OCI-LY7 (cell line): Measurements from ENCODE around the gene PLEKHA6. TPM values are rescaled to one million over a fixed set of nuclear protein-coding genes. Genes with fewer than 3 reads are reported as not detected.

Source experiments
- BruUV-seq: library from RNA; stranded (reverse); fragments of 400-500 nt; replicated peaks from 2 replicates; lab custom pipeline; 2021; lab: Mats Ljungman, UMichigan
- CTCF ChIA-PET: fragments of 300-600 bp; sonication (Branson Sonifier 250); formaldehyde crosslinking; loops from one replicate; lab custom pipeline; 2022; ENCODE audit warnings: antibody characterized with exemption; ENCODE audit not compliant: unreplicated experiment; lab: Charles Lee
- POLR2A ChIA-PET: fragments of 300-600 bp; sonication (Branson Sonifier 250); formaldehyde crosslinking; loops from one replicate; lab custom pipeline; 2022; ENCODE audit warnings: antibody characterized with exemption; lab: Charles Lee
- DNase-seq: peaks from one replicate; pipeline ENCODE4 v3.0.0-alpha.2; 2015; ENCODE audit warnings: low spot score
- H2AFZ ChIP-seq: fragments of 200-600 bp; sonication (generic), shearing (Covaris generic); 2 replicates; pipeline ENCODE4 v1.6.1; 2014; ENCODE audit warnings: mild to moderate bottlenecking, antibody characterized with exemption, low read length, moderate library complexity
- H3K27ac ChIP-seq: fragments of 200-600 bp; sonication (generic); 2 replicates; pipeline ENCODE4 v1.5.1; 2014; ENCODE audit warnings: mixed run types, low read depth, mild to moderate bottlenecking, moderate library complexity, low read length, inconsistent platforms; ENCODE audit not compliant: poor library complexity, severe bottlenecking
- H3K36me3 ChIP-seq: fragments of 200-600 bp; sonication (generic); 2 replicates; pipeline ENCODE4 v1.6.1; 2014; ENCODE audit warnings: mild to moderate bottlenecking, antibody characterized with exemption, low read length, moderate library complexity, mixed read lengths; ENCODE audit not compliant: insufficient read depth
- H3K4me1 ChIP-seq: fragments of 200-600 bp; sonication (generic); 2 replicates; pipeline ENCODE4 v1.5.1; 2014; ENCODE audit warnings: mild to moderate bottlenecking, low read length; ENCODE audit not compliant: insufficient read depth, poor library complexity, severe bottlenecking
- H3K4me2 ChIP-seq: fragments of 200-600 bp; sonication (generic); 2 replicates; pipeline ENCODE4 v1.6.1; 2014; ENCODE audit warnings: mild to moderate bottlenecking, low read length
- H3K4me3 ChIP-seq: fragments of 200-600 bp; sonication (generic); 2 replicates; pipeline ENCODE4 v1.5.1; 2014; ENCODE audit warnings: mild to moderate bottlenecking, low read depth, low read length; ENCODE audit not compliant: poor library complexity, severe bottlenecking
- H3K79me2 ChIP-seq: fragments of 200-600 bp; sonication (generic); 2 replicates; pipeline ENCODE4 v1.6.1; 2016; ENCODE audit warnings: low read depth, mild to moderate bottlenecking, low read length, moderate library complexity, mixed read lengths; ENCODE audit not compliant: insufficient read depth
- H3K9me2 ChIP-seq: fragments of 200-600 bp; sonication (generic); 2 replicates; pipeline ENCODE4 v1.6.1; 2016; ENCODE audit warnings: mild to moderate bottlenecking, low read length, mixed read lengths; ENCODE audit not compliant: insufficient read depth
- H3K9me3 ChIP-seq: fragments of 200-600 bp; sonication (generic); 2 replicates; pipeline ENCODE4 v1.6.1; 2014; ENCODE audit warnings: mild to moderate bottlenecking, mixed run types, low read length, mixed read lengths
- H4K20me1 ChIP-seq: fragments of 200-600 bp; sonication (generic); 2 replicates; pipeline ENCODE4 v1.6.1; 2014; ENCODE audit warnings: mild to moderate bottlenecking, antibody characterized with exemption, low read length, moderate library complexity, mixed read lengths; ENCODE audit not compliant: insufficient read depth
- CTCF ChIP-seq: fragments of 200-600 bp; sonication (generic); conservative IDR thresholded peaks from 2 replicates; pipeline ENCODE4 v1.5.1; 2014; ENCODE audit warnings: mild to moderate bottlenecking, antibody characterized with exemption, low read length, moderate library complexity, mixed read lengths
- EZH2phosphoT487 ChIP-seq: fragments of 200-600 bp; sonication (generic); IDR thresholded peaks from 2 replicates; pipeline ENCODE4 v1.6.1; 2018; ENCODE audit warnings: low read depth, borderline replicate concordance, mild to moderate bottlenecking, mixed run types, antibody characterized with exemption, low read length, moderate library complexity, mixed read lengths
- intact Hi-C: fragments of 100-400 bp; cut with micrococcal nuclease; formaldehyde crosslinking; loops from one replicate; pipeline ENCODE4 v1.10.0; 2022; ENCODE audit not compliant: unreplicated experiment
- total RNA-seq, 2 experiments: library from RNA; depleted of rRNA in 1 of 2; stranded (reverse); fragments of >200 nt in 1 of 2; shearing (Covaris generic) in 1 of 2; gene quantifications; 2 replicates each; pipeline ENCODE4 v1.2.3, GENCODE V29; 2014 to 2022

PLEKHA6 gene
- total RNA-seq, 2 experiments from 2014 or later, result not detected

GRCh38 chr1:204178487-204179281, 181.0 kb downstream of the PLEKHA6 start:
- BruUV-seq, result no TSS peak
- H3K9me2 ChIP-seq, result no peaks in the 10 kb centered on the region
- CTCF ChIA-PET, result no interaction called here
- no peak overlapping the region for H3K4me2 ChIP-seq
- no peaks in the 10 kb centered on the region for H4K20me1 ChIP-seq
- H3K9me3 ChIP-seq, result no peaks in the 10 kb centered on the region
- no peak for DNase-seq
- intact Hi-C loops, result no loop called here
- H2AFZ ChIP-seq, result no peak overlapping the region
- H3K4me1 ChIP-seq, result no peaks in the 10 kb centered on the region
- POLR2A ChIA-PET, result no interaction called here
- TF ChIP-seq CTCF, result no peak
- H3K4me3 ChIP-seq, result no peak overlapping the region
- H3K79me2 ChIP-seq, result no peaks in the 10 kb centered on the region
- no peak overlapping the region for H3K27ac ChIP-seq
- H3K36me3 ChIP-seq, result no peaks in the 10 kb centered on the region

- Histone ChIP-seq H3K27ac (no peak overlapping the region), H3K9me3 (no peaks in the 10 kb centered on the region), H4K20me1 (no peaks in the 10 kb centered on the region), H3K4me1 (no peaks in the 10 kb centered on the region), H3K4me3 (no peak overlapping the region), H3K9me2 (no peaks in the 10 kb centered on the region), H2AFZ (no peak overlapping the region), H3K36me3 (no peaks in the 10 kb centered on the region), H3K79me2 (no peaks in the 10 kb centered on the region), H3K4me2 (no peak overlapping the region)
- POLR2A ChIA-PET, result interaction anchor here (1.4 kb wide), 1 partner anchor 10 kb away, joined by 5 read pairs; the partner anchor contains the start of gene REN
- intact Hi-C loops, result no loop called here
- BruUV-seq, result no TSS peak
- CTCF ChIA-PET, result no interaction called here
- TF ChIP-seq EZH2phosphoT487 (no peak), CTCF (no peak)
- DNase-seq, result no peak
Observed at GRCh38 chr1:204177133-204177532, 182.6 kb downstream of the PLEKHA6 start.

GRCh38 chr1:204176049-204176448, 183.7 kb downstream of the PLEKHA6 start:
- intact Hi-C loops, result no loop called here

More at GRCh38 chr1:204176049-204176448, 183.7 kb downstream of the PLEKHA6 start:
- Histone ChIP-seq H3K4me2 (no peak overlapping the region), H3K4me3 (no peak overlapping the region), H3K79me2 (no peaks in the 10 kb centered on the region), H3K27ac (no peak overlapping the region), H2AFZ (no peak overlapping the region), H3K4me1 (no peaks in the 10 kb centered on the region), H3K36me3 (no peaks in the 10 kb centered on the region), H3K9me3 (no peaks in the 10 kb centered on the region), H3K9me2 (no peaks in the 10 kb centered on the region), H4K20me1 (no peaks in the 10 kb centered on the region)
- TF ChIP-seq EZH2phosphoT487 (no peak), CTCF (no peak)
- ChIA-PET CTCF (interaction anchor here (0.9 kb wide), 1 partner anchor 34 kb away, joined by 4 read pairs; no protein-coding TSS in a partner anchor), POLR2A (no interaction called here)
- no TSS peak for BruUV-seq
- DNase-seq, result no peak
